Endothelial cell of umbilical vein (primary cell): Measurements from ENCODE around the gene MYO1A. TPM values are rescaled to one million over a fixed set of nuclear protein-coding genes. Genes with fewer than 3 reads are reported as not detected.

Experiments
- BruUV-seq: library from RNA; stranded (reverse); fragments of 400-500 nt; replicated peaks from 2 replicates; lab custom pipeline; 2021; lab: Mats Ljungman, UMichigan
- CTCF ChIA-PET: fragments of 300-600, 350-600 bp; sonication (Branson Sonifier 250); formaldehyde crosslinking; loops from one replicate; lab custom pipeline; 2021; ENCODE audit warnings: antibody characterized with exemption, inconsistent platforms; lab: Charles Lee
- POLR2A ChIA-PET: fragments of 300-600, 350-600 bp; sonication (Branson Sonifier 250); formaldehyde crosslinking; loops from one replicate; lab custom pipeline; 2021; ENCODE audit warnings: antibody characterized with exemption, inconsistent platforms; lab: Charles Lee
- DNase-seq: peaks from one replicate; pipeline ENCODE4 v3.0.0-alpha.2; 2011; ENCODE audit warnings: low read depth, low spot score
- FAIRE-seq: peaks from 2 replicates; lab custom pipeline; 2011; peaks lifted over from hg19 to GRCh38; lab: Jason Lieb, UNC
- H2AFZ ChIP-seq: 2 replicates; pipeline ENCODE4 v1.6.0; 2012; ENCODE audit warnings: low read depth, low read length, control low read depth, inconsistent platforms
- H3K27ac ChIP-seq: 2 replicates; pipeline ENCODE4 v1.5.1; 2011; ENCODE audit warnings: low read depth, mild to moderate bottlenecking, control low read depth, low read length, moderate library complexity; ENCODE audit not compliant: insufficient read depth
- H3K27me3 ChIP-seq, 2 experiments: 2 replicates each; pipeline versions ENCODE4 v1.6.0 to v1.6.1; 2011; ENCODE audit warnings: low read length in 2 of 2, mixed read lengths in 1 of 2; ENCODE audit not compliant: control insufficient read depth in 2 of 2, insufficient read depth in 2 of 2
- H3K36me3 ChIP-seq, 2 experiments: 2 replicates in 1 of 2; 3 replicates in 1 of 2; pipeline ENCODE4 v1.5.1; 2011; ENCODE audit warnings: low read length in 2 of 2, mild to moderate bottlenecking in 1 of 2, moderate library complexity in 1 of 2; ENCODE audit not compliant: control insufficient read depth in 2 of 2, insufficient read depth in 2 of 2; ENCODE audit errors: extremely low read depth in 1 of 2
- H3K4me1 ChIP-seq: 3 replicates; pipeline ENCODE4 v1.5.1; 2011; ENCODE audit warnings: mild to moderate bottlenecking, low read length; ENCODE audit not compliant: control insufficient read depth, insufficient read depth; ENCODE audit errors: extremely low read depth
- H3K4me2 ChIP-seq: 2 replicates; pipeline ENCODE4 v1.6.1; 2011; ENCODE audit warnings: low read length, control low read depth, mixed read lengths; ENCODE audit not compliant: insufficient read depth
- H3K4me3 ChIP-seq, 3 experiments: fragments of 200-600 bp in 1 of 3; sonication (generic), shearing (Covaris generic) in 1 of 3; replicated peaks in 1 of 3; 2 replicates each; pipeline ENCODE4 v1.5.1; 2011 to 2016; ENCODE audit warnings: control low read depth in 3 of 3, low read length in 3 of 3, mild to moderate bottlenecking in 2 of 3, inconsistent platforms in 1 of 3, low read depth in 1 of 3, moderate library complexity in 1 of 3; ENCODE audit not compliant: insufficient read depth in 1 of 3
- H3K79me2 ChIP-seq: 2 replicates; pipeline ENCODE4 v1.6.0; 2012; ENCODE audit warnings: low read length, inconsistent platforms; ENCODE audit not compliant: control insufficient read depth, insufficient read depth
- H3K9ac ChIP-seq: replicated peaks from 2 replicates; pipeline ENCODE3; 2011; ENCODE audit warnings: low read length, control low read depth; ENCODE audit not compliant: insufficient read depth; ENCODE audit errors: extremely low read depth
- H3K9me1 ChIP-seq: replicated peaks from 3 replicates; pipeline ENCODE4 v1.6.0; 2011; ENCODE audit warnings: mild to moderate bottlenecking, low read length; ENCODE audit not compliant: control insufficient read depth, insufficient read depth; ENCODE audit errors: extremely low read depth
- H3K9me3 ChIP-seq: replicated peaks from 2 replicates; pipeline ENCODE4 v1.5.1; 2012; ENCODE audit warnings: low read length, inconsistent platforms; ENCODE audit not compliant: control insufficient read depth, insufficient read depth
- H4K20me1 ChIP-seq: replicated peaks from 2 replicates; pipeline ENCODE3; 2011; ENCODE audit warnings: mild to moderate bottlenecking, low read length; ENCODE audit not compliant: control insufficient read depth, insufficient read depth; ENCODE audit errors: extremely low read depth
- CTCF ChIP-seq, 2 donors: IDR thresholded peaks; 1 replicate in 1 of 2; 2 replicates in 1 of 2; pipeline ENCODE4 v1.5.1; 2011; ENCODE audit warnings: low read length in 2 of 2, mild to moderate bottlenecking in 2 of 2, moderate library complexity in 2 of 2, control low read depth in 1 of 2, inconsistent platforms in 1 of 2, low read depth in 1 of 2; ENCODE audit not compliant: insufficient read depth in 1 of 2; ENCODE audit errors: extremely low read depth in 1 of 2
- EZH2 ChIP-seq: IDR thresholded peaks from 2 replicates; pipeline ENCODE4 v1.6.1; 2012; ENCODE audit warnings: borderline replicate concordance, low read depth, mild to moderate bottlenecking, moderate library complexity, low read length, inconsistent platforms; ENCODE audit not compliant: severe bottlenecking
- FOS ChIP-seq: IDR thresholded peaks from 2 replicates; pipeline ENCODE4 v1.6.1; 2011; ENCODE audit warnings: mild to moderate bottlenecking, low read length, moderate library complexity, borderline replicate concordance; ENCODE audit not compliant: insufficient read depth
- GATA2 ChIP-seq: IDR thresholded peaks from 2 replicates; pipeline ENCODE4 v1.7.0; 2011; ENCODE audit warnings: low read depth, mild to moderate bottlenecking, moderate library complexity, mixed read lengths, low read length; ENCODE audit not compliant: insufficient read length, insufficient read depth
- JUN ChIP-seq: IDR thresholded peaks from 2 replicates; pipeline ENCODE4 v1.6.1; 2011; ENCODE audit warnings: borderline replicate concordance, low read depth; ENCODE audit not compliant: insufficient read length, insufficient read depth
- MAX ChIP-seq: IDR thresholded peaks from 2 replicates; pipeline ENCODE4 v1.6.1; 2011; ENCODE audit not compliant: insufficient read depth, insufficient read length
- MYC ChIP-seq: IDR thresholded peaks from one replicate; pipeline ENCODE4 v1.6.1; 2011; ENCODE audit warnings: mild to moderate bottlenecking, low read depth, low read length
- POLR2A ChIP-seq: IDR thresholded peaks from 2 replicates; pipeline ENCODE4 v1.6.1; 2012; ENCODE audit warnings: low read depth, mild to moderate bottlenecking, control low read depth, low read length
- POLR2AphosphoS5 ChIP-seq: IDR thresholded peaks from 2 replicates; pipeline ENCODE4 v1.6.1; 2012; ENCODE audit warnings: low read depth, mild to moderate bottlenecking, control low read depth, low read length, moderate library complexity; ENCODE audit not compliant: insufficient read depth
- dilution Hi-C: fragments of 300-500 bp; cut with MboI; formaldehyde crosslinking; loops from one replicate; pipeline ENCODE4 v1.15.0; 2019; ENCODE audit warnings: low sequenced_read_pairs; ENCODE audit not compliant: extremely low pct_ligation_motif_present
- intact Hi-C: fragments of 100-400 bp; cut with micrococcal nuclease; formaldehyde crosslinking; loops from one replicate; pipeline ENCODE4 v1.10.0; 2022
- polyA plus RNA-seq, 4 experiments: library from polyadenylated mRNA; depleted of rRNA in 3 of 4; stranded (reverse) in 3 of 4; unstranded in 1 of 4; fragments of >200 nt; gene quantifications; 2 replicates each; pipeline versions ENCODE4 v1.2.1 to v1.2.3, GENCODE V29; 2011 to 2012; ENCODE audit warnings: missing spikeins in 1 of 4
- total RNA-seq: library from RNA; stranded (reverse); gene quantifications from 2 replicates; pipeline ENCODE4 v1.2.3, GENCODE V29; 2021

The MYO1A gene
- total and polyA plus RNA-seq, 2 donors (not counting 3 experiments of a cell fraction or from before 2014, with no cell fraction given): not detected

- no peaks in the 10 kb centered on the region for H3K79me2 ChIP-seq
- DNase-seq (no peak), FAIRE-seq (no peak)
- no peak overlapping the region for H3K4me3 ChIP-seq
- no peak overlapping the region for H2AFZ ChIP-seq
- no peaks in the 10 kb centered on the region for H3K9me3 ChIP-seq
- H3K9me1 ChIP-seq: no peaks in the 10 kb centered on the region
- no peak overlapping the region for H3K4me2 ChIP-seq
- no peaks in the 10 kb centered on the region for H3K27me3 ChIP-seq
- H4K20me1 ChIP-seq: no peaks in the 10 kb centered on the region
- H3K9ac ChIP-seq: no peak overlapping the region
- intact Hi-C loops: no loop called here
- dilution Hi-C loops: no loop called here
- POLR2A ChIA-PET: interaction anchor here (2.2 kb wide), 1 partner anchor 12 kb away, joined by 9 read pairs; the partner anchor contains the start of gene STAT6
- TF ChIP-seq GATA2: no peak
- TF ChIP-seq MYC: no peak
- TF ChIP-seq FOS: no peak
- TF ChIP-seq POLR2A: no peak
- TF ChIP-seq CTCF (IDR thresholded peaks at IDR 0.05; ENCODE audit: extremely low read depth in 1 of 2, insufficient read depth in 1 of 2, low read depth in 1 of 2, low read length in 2 of 2): no peak
- no peak for TF ChIP-seq POLR2AphosphoS5
- no peak for TF ChIP-seq MAX
- no peak for TF ChIP-seq EZH2
- TF ChIP-seq JUN: no peak
- H3K36me3 ChIP-seq: peaks cover 4 to 40% of the 10 kb centered on the region in 2 experiments
- H3K27ac ChIP-seq: no peak overlapping the region
- peaks cover 4% of the 10 kb centered on the region for H3K4me1 ChIP-seq
- TSS peak; percentile 0 for BruUV-seq
- CTCF ChIA-PET: interaction anchor here (3.5 to 14.4 kb wide), 2 partner anchors 12 to 30 kb away, joined by 15 to 158 read pairs; partner anchors contain the start of gene STAT6
Observed at GRCh38 chr12:57099047-57099714, 49.3 kb upstream of the MYO1A start.
